Endothelial cell of umbilical vein (primary cell): Measurements from ENCODE around the gene KCNB1. TPM values are rescaled to one million over a fixed set of nuclear protein-coding genes. Genes with fewer than 3 reads are reported as not detected.

Experiments used
- BruUV-seq: library from RNA; stranded (reverse); fragments of 400-500 nt; replicated peaks from 2 replicates; lab custom pipeline; 2021; lab: Mats Ljungman, UMichigan
- CTCF ChIA-PET: fragments of 300-600, 350-600 bp; sonication (Branson Sonifier 250); formaldehyde crosslinking; loops from one replicate; lab custom pipeline; 2021; ENCODE audit warnings: antibody characterized with exemption, inconsistent platforms; lab: Charles Lee
- POLR2A ChIA-PET: fragments of 300-600, 350-600 bp; sonication (Branson Sonifier 250); formaldehyde crosslinking; loops from one replicate; lab custom pipeline; 2021; ENCODE audit warnings: antibody characterized with exemption, inconsistent platforms; lab: Charles Lee
- DNase-seq: peaks from one replicate; pipeline ENCODE4 v3.0.0-alpha.2; 2011; ENCODE audit warnings: low read depth, low spot score
- FAIRE-seq: peaks from 2 replicates; lab custom pipeline; 2011; peaks lifted over from hg19 to GRCh38; lab: Jason Lieb, UNC
- H2AFZ ChIP-seq: 2 replicates; pipeline ENCODE4 v1.6.0; 2012; ENCODE audit warnings: low read depth, low read length, control low read depth, inconsistent platforms
- H3K27ac ChIP-seq: 2 replicates; pipeline ENCODE4 v1.5.1; 2011; ENCODE audit warnings: low read depth, mild to moderate bottlenecking, control low read depth, low read length, moderate library complexity; ENCODE audit not compliant: insufficient read depth
- H3K27me3 ChIP-seq, 2 experiments: 2 replicates each; pipeline versions ENCODE4 v1.6.0 to v1.6.1; 2011; ENCODE audit warnings: low read length in 2 of 2, mixed read lengths in 1 of 2; ENCODE audit not compliant: control insufficient read depth in 2 of 2, insufficient read depth in 2 of 2
- H3K36me3 ChIP-seq, 2 experiments: 2 replicates in 1 of 2; 3 replicates in 1 of 2; pipeline ENCODE4 v1.5.1; 2011; ENCODE audit warnings: low read length in 2 of 2, mild to moderate bottlenecking in 1 of 2, moderate library complexity in 1 of 2; ENCODE audit not compliant: control insufficient read depth in 2 of 2, insufficient read depth in 2 of 2; ENCODE audit errors: extremely low read depth in 1 of 2
- H3K4me1 ChIP-seq: 3 replicates; pipeline ENCODE4 v1.5.1; 2011; ENCODE audit warnings: mild to moderate bottlenecking, low read length; ENCODE audit not compliant: control insufficient read depth, insufficient read depth; ENCODE audit errors: extremely low read depth
- H3K4me2 ChIP-seq: 2 replicates; pipeline ENCODE4 v1.6.1; 2011; ENCODE audit warnings: low read length, control low read depth, mixed read lengths; ENCODE audit not compliant: insufficient read depth
- H3K4me3 ChIP-seq, 3 experiments: fragments of 200-600 bp in 1 of 3; sonication (generic), shearing (Covaris generic) in 1 of 3; replicated peaks in 1 of 3; 2 replicates each; pipeline ENCODE4 v1.5.1; 2011 to 2016; ENCODE audit warnings: control low read depth in 3 of 3, low read length in 3 of 3, mild to moderate bottlenecking in 2 of 3, inconsistent platforms in 1 of 3, low read depth in 1 of 3, moderate library complexity in 1 of 3; ENCODE audit not compliant: insufficient read depth in 1 of 3
- H3K79me2 ChIP-seq: 2 replicates; pipeline ENCODE4 v1.6.0; 2012; ENCODE audit warnings: low read length, inconsistent platforms; ENCODE audit not compliant: control insufficient read depth, insufficient read depth
- H3K9ac ChIP-seq: replicated peaks from 2 replicates; pipeline ENCODE3; 2011; ENCODE audit warnings: low read length, control low read depth; ENCODE audit not compliant: insufficient read depth; ENCODE audit errors: extremely low read depth
- H3K9me1 ChIP-seq: replicated peaks from 3 replicates; pipeline ENCODE4 v1.6.0; 2011; ENCODE audit warnings: mild to moderate bottlenecking, low read length; ENCODE audit not compliant: control insufficient read depth, insufficient read depth; ENCODE audit errors: extremely low read depth
- H3K9me3 ChIP-seq: replicated peaks from 2 replicates; pipeline ENCODE4 v1.5.1; 2012; ENCODE audit warnings: low read length, inconsistent platforms; ENCODE audit not compliant: control insufficient read depth, insufficient read depth
- H4K20me1 ChIP-seq: replicated peaks from 2 replicates; pipeline ENCODE3; 2011; ENCODE audit warnings: mild to moderate bottlenecking, low read length; ENCODE audit not compliant: control insufficient read depth, insufficient read depth; ENCODE audit errors: extremely low read depth
- CTCF ChIP-seq, 2 donors: IDR thresholded peaks; 1 replicate in 1 of 2; 2 replicates in 1 of 2; pipeline ENCODE4 v1.5.1; 2011; ENCODE audit warnings: low read length in 2 of 2, mild to moderate bottlenecking in 2 of 2, moderate library complexity in 2 of 2, control low read depth in 1 of 2, inconsistent platforms in 1 of 2, low read depth in 1 of 2; ENCODE audit not compliant: insufficient read depth in 1 of 2; ENCODE audit errors: extremely low read depth in 1 of 2
- EZH2 ChIP-seq: IDR thresholded peaks from 2 replicates; pipeline ENCODE4 v1.6.1; 2012; ENCODE audit warnings: borderline replicate concordance, low read depth, mild to moderate bottlenecking, moderate library complexity, low read length, inconsistent platforms; ENCODE audit not compliant: severe bottlenecking
- FOS ChIP-seq: IDR thresholded peaks from 2 replicates; pipeline ENCODE4 v1.6.1; 2011; ENCODE audit warnings: mild to moderate bottlenecking, low read length, moderate library complexity, borderline replicate concordance; ENCODE audit not compliant: insufficient read depth
- GATA2 ChIP-seq: IDR thresholded peaks from 2 replicates; pipeline ENCODE4 v1.7.0; 2011; ENCODE audit warnings: low read depth, mild to moderate bottlenecking, moderate library complexity, mixed read lengths, low read length; ENCODE audit not compliant: insufficient read length, insufficient read depth
- JUN ChIP-seq: IDR thresholded peaks from 2 replicates; pipeline ENCODE4 v1.6.1; 2011; ENCODE audit warnings: borderline replicate concordance, low read depth; ENCODE audit not compliant: insufficient read length, insufficient read depth
- MAX ChIP-seq: IDR thresholded peaks from 2 replicates; pipeline ENCODE4 v1.6.1; 2011; ENCODE audit not compliant: insufficient read depth, insufficient read length
- MYC ChIP-seq: IDR thresholded peaks from one replicate; pipeline ENCODE4 v1.6.1; 2011; ENCODE audit warnings: mild to moderate bottlenecking, low read depth, low read length
- POLR2A ChIP-seq: IDR thresholded peaks from 2 replicates; pipeline ENCODE4 v1.6.1; 2012; ENCODE audit warnings: low read depth, mild to moderate bottlenecking, control low read depth, low read length
- POLR2AphosphoS5 ChIP-seq: IDR thresholded peaks from 2 replicates; pipeline ENCODE4 v1.6.1; 2012; ENCODE audit warnings: low read depth, mild to moderate bottlenecking, control low read depth, low read length, moderate library complexity; ENCODE audit not compliant: insufficient read depth
- dilution Hi-C: fragments of 300-500 bp; cut with MboI; formaldehyde crosslinking; loops from one replicate; pipeline ENCODE4 v1.15.0; 2019; ENCODE audit warnings: low sequenced_read_pairs; ENCODE audit not compliant: extremely low pct_ligation_motif_present
- intact Hi-C: fragments of 100-400 bp; cut with micrococcal nuclease; formaldehyde crosslinking; loops from one replicate; pipeline ENCODE4 v1.10.0; 2022
- polyA plus RNA-seq, 4 experiments: library from polyadenylated mRNA; depleted of rRNA in 3 of 4; stranded (reverse) in 3 of 4; unstranded in 1 of 4; fragments of >200 nt; gene quantifications; 2 replicates each; pipeline versions ENCODE4 v1.2.1 to v1.2.3, GENCODE V29; 2011 to 2012; ENCODE audit warnings: missing spikeins in 1 of 4
- total RNA-seq: library from RNA; stranded (reverse); gene quantifications from 2 replicates; pipeline ENCODE4 v1.2.3, GENCODE V29; 2021

Gene KCNB1
- total and polyA plus RNA-seq, 2 donors (not counting 3 experiments of a cell fraction or from before 2014, with no cell fraction given) = not detected

- Histone ChIP-seq H4K20me1 (no peaks in the 10 kb centered on the region), H3K4me2 (no peak overlapping the region), H3K79me2 (no peaks in the 10 kb centered on the region), H3K9ac (no peak overlapping the region), H3K9me3 (no peaks in the 10 kb centered on the region), H3K27me3 (peaks cover 10 to 16% of the 10 kb centered on the region in 2 experiments), H3K4me1 (no peaks in the 10 kb centered on the region), H2AFZ (no peak overlapping the region), H3K27ac (no peak overlapping the region), H3K4me3 (no peak overlapping the region), H3K9me1 (no peaks in the 10 kb centered on the region), H3K36me3 (no peaks in the 10 kb centered on the region)
- dilution Hi-C loops (no loop called here), intact Hi-C loops (no loop called here)
- CTCF ChIA-PET = interaction anchor here (1.0 kb wide), 1 partner anchor 34 kb away, joined by 3 read pairs; no protein-coding TSS in a partner anchor
- no peak for TF ChIP-seq EZH2
- TF ChIP-seq CTCF (IDR thresholded peaks at IDR 0.05; ENCODE audit: extremely low read depth in 1 of 2, insufficient read depth in 1 of 2, low read depth in 1 of 2, low read length in 2 of 2) = no peak
- TF ChIP-seq JUN = no peak
- TF ChIP-seq POLR2A = no peak
- TF ChIP-seq MAX = no peak
- no peak for TF ChIP-seq MYC
- no peak for TF ChIP-seq GATA2
- TF ChIP-seq FOS = no peak
- no peak for TF ChIP-seq POLR2AphosphoS5
- FAIRE-seq (no peak), DNase-seq (no peak)
- BruUV-seq = no TSS peak
- POLR2A ChIA-PET = no interaction called here
Measured at GRCh38 chr20:49418809-49419208, 63.7 kb downstream of the KCNB1 start.
